ENCODE results near the gene KCNIP1. TPM values are rescaled to one million over a fixed set of nuclear protein-coding genes. Genes with fewer than 3 reads are reported as not detected.

Gene KCNIP1
- total and polyA plus RNA-seq, 4 donors: 31.2 to 165 (median 111) TPM

- H3K4me1 ChIP-seq (ENCODE audit: control insufficient read depth, insufficient read depth, low read length): peaks cover 16% of the 10 kb centered on the region
- no peaks in the 10 kb centered on the region for H3K27me3 ChIP-seq (ENCODE audit: control insufficient read depth, insufficient read depth, low read length)
- DNase-seq (ENCODE audit: low read depth in 4 of 6, low spot score in 6 of 6): peak in 1 of 6 donors; percentile 35
- no peak overlapping the region for H3K27ac ChIP-seq (ENCODE audit: low read depth, low read length)
- no peaks in the 10 kb centered on the region for H3K36me3 ChIP-seq (ENCODE audit: control insufficient read depth, insufficient read depth, low read length)
- no peaks in the 10 kb centered on the region for H3K9me3 ChIP-seq (ENCODE audit: control insufficient read depth, insufficient read depth, low read length)
- no peak overlapping the region for H3K4me3 ChIP-seq (ENCODE audit: low read depth, low read length)
- 50% methylated on average over 3 of the region's 3 CpGs for WGBS (ENCODE audit: insufficient coverage)
These were observed 75.8 kb downstream of the KCNIP1 start for GRCh38 chr5:170579601-170580000.

- Histone ChIP-seq H3K36me3 (ENCODE audit: control insufficient read depth, insufficient read depth, low read length) (peaks cover 3% of the 10 kb centered on the region), H3K9me3 (ENCODE audit: control insufficient read depth, insufficient read depth, low read length) (no peaks in the 10 kb centered on the region), H3K27ac (ENCODE audit: low read depth, low read length) (no peak overlapping the region), H3K4me3 (ENCODE audit: low read depth, low read length) (no peak overlapping the region), H3K4me1 (ENCODE audit: control insufficient read depth, insufficient read depth, low read length) (peaks cover 24% of the 10 kb centered on the region), H3K27me3 (ENCODE audit: control insufficient read depth, insufficient read depth, low read length) (no peaks in the 10 kb centered on the region)
- DNase-seq (ENCODE audit: low read depth in 4 of 6, low spot score in 6 of 6): no peak
- 88% methylated on average over 1 of the region's 1 CpG for WGBS (ENCODE audit: insufficient coverage)
These were observed 77.4 kb downstream of the KCNIP1 start for GRCh38 chr5:170581211-170581610.

GRCh38 chr5:170582644-170583330 is 79.0 kb downstream of the KCNIP1 start:
- peaks cover 21% of the 10 kb centered on the region for H3K4me1 ChIP-seq (ENCODE audit: control insufficient read depth, insufficient read depth, low read length)
- H3K27ac ChIP-seq (ENCODE audit: low read depth, low read length): no peak overlapping the region
- H3K9me3 ChIP-seq (ENCODE audit: control insufficient read depth, insufficient read depth, low read length): no peaks in the 10 kb centered on the region
- H3K4me3 ChIP-seq (ENCODE audit: low read depth, low read length): no peak overlapping the region
- H3K27me3 ChIP-seq (ENCODE audit: control insufficient read depth, insufficient read depth, low read length): no peaks in the 10 kb centered on the region
- WGBS (ENCODE audit: insufficient coverage): 82% methylated on average over 3 of the region's 6 CpGs
- peaks cover 3% of the 10 kb centered on the region for H3K36me3 ChIP-seq (ENCODE audit: control insufficient read depth, insufficient read depth, low read length)
- DNase-seq (ENCODE audit: low read depth in 4 of 6, low spot score in 6 of 6): no peak

GRCh38 chr5:170584003-170584402 is 80.2 kb downstream of the KCNIP1 start:
- no peak overlapping the region for H3K4me3 ChIP-seq (ENCODE audit: low read depth, low read length)
- WGBS (ENCODE audit: insufficient coverage): 61% methylated on average over 4 of the region's 4 CpGs
- no peaks in the 10 kb centered on the region for H3K9me3 ChIP-seq (ENCODE audit: control insufficient read depth, insufficient read depth, low read length)
- peaks cover 3% of the 10 kb centered on the region for H3K36me3 ChIP-seq (ENCODE audit: control insufficient read depth, insufficient read depth, low read length)
- peaks cover 21% of the 10 kb centered on the region for H3K4me1 ChIP-seq (ENCODE audit: control insufficient read depth, insufficient read depth, low read length)
- no peaks in the 10 kb centered on the region for H3K27me3 ChIP-seq (ENCODE audit: control insufficient read depth, insufficient read depth, low read length)
- H3K27ac ChIP-seq (ENCODE audit: low read depth, low read length): peak overlapping the region; percentile 22
- no peak for DNase-seq (ENCODE audit: low read depth in 4 of 6, low spot score in 6 of 6)

- peaks cover 20% of the 10 kb centered on the region for H3K4me1 ChIP-seq (ENCODE audit: control insufficient read depth, insufficient read depth, low read length)
- 30% methylated on average over 7 of the region's 7 CpGs for WGBS (ENCODE audit: insufficient coverage)
These were observed 80.7 kb downstream of the KCNIP1 start for GRCh38 chr5:170584450-170585058.

GRCh38 chr5:170585273-170585948 is 81.6 kb downstream of the KCNIP1 start:
- WGBS (ENCODE audit: insufficient coverage): 69% methylated on average over 9 of the region's 14 CpGs
- H3K36me3 ChIP-seq (ENCODE audit: control insufficient read depth, insufficient read depth, low read length): peaks cover 3% of the 10 kb centered on the region
- H3K27ac ChIP-seq (ENCODE audit: low read depth, low read length): no peak overlapping the region
- no peak for DNase-seq (ENCODE audit: low read depth in 4 of 6, low spot score in 6 of 6)
- no peak overlapping the region for H3K4me3 ChIP-seq (ENCODE audit: low read depth, low read length)
- H3K9me3 ChIP-seq (ENCODE audit: control insufficient read depth, insufficient read depth, low read length): no peaks in the 10 kb centered on the region
- no peaks in the 10 kb centered on the region for H3K27me3 ChIP-seq (ENCODE audit: control insufficient read depth, insufficient read depth, low read length)
- H3K4me1 ChIP-seq (ENCODE audit: control insufficient read depth, insufficient read depth, low read length): peaks cover 17% of the 10 kb centered on the region

More at GRCh38 chr5:170584450-170585058, 80.7 kb downstream of the KCNIP1 start:
- no peaks in the 10 kb centered on the region for H3K9me3 ChIP-seq (ENCODE audit: control insufficient read depth, insufficient read depth, low read length)
- peaks cover 3% of the 10 kb centered on the region for H3K36me3 ChIP-seq (ENCODE audit: control insufficient read depth, insufficient read depth, low read length)
- no peaks in the 10 kb centered on the region for H3K27me3 ChIP-seq (ENCODE audit: control insufficient read depth, insufficient read depth, low read length)
- H3K4me3 ChIP-seq (ENCODE audit: low read depth, low read length): no peak overlapping the region
- no peak for DNase-seq (ENCODE audit: low read depth in 4 of 6, low spot score in 6 of 6)
- peak overlapping the region; percentile 29 for H3K27ac ChIP-seq (ENCODE audit: low read depth, low read length)

GRCh38 chr5:170587808-170588207 is 84.0 kb downstream of the KCNIP1 start:
- no peaks in the 10 kb centered on the region for H3K27me3 ChIP-seq (ENCODE audit: control insufficient read depth, insufficient read depth, low read length)
- no peaks in the 10 kb centered on the region for H3K9me3 ChIP-seq (ENCODE audit: control insufficient read depth, insufficient read depth, low read length)
- no peak overlapping the region for H3K27ac ChIP-seq (ENCODE audit: low read depth, low read length)
- WGBS (ENCODE audit: insufficient coverage): 50% methylated on average over 2 of the region's 2 CpGs
- peaks cover 17% of the 10 kb centered on the region for H3K4me1 ChIP-seq (ENCODE audit: control insufficient read depth, insufficient read depth, low read length)
- H3K36me3 ChIP-seq (ENCODE audit: control insufficient read depth, insufficient read depth, low read length): peaks cover 3% of the 10 kb centered on the region
- no peak overlapping the region for H3K4me3 ChIP-seq (ENCODE audit: low read depth, low read length)
- DNase-seq (ENCODE audit: low read depth in 4 of 6, low spot score in 6 of 6): no peak

GRCh38 chr5:170589643-170590042 is 85.8 kb downstream of the KCNIP1 start:
- peaks cover 10% of the 10 kb centered on the region for H3K4me1 ChIP-seq (ENCODE audit: control insufficient read depth, insufficient read depth, low read length)
- 95% methylated on average over 5 of the region's 6 CpGs for whole genome bisulfite sequencing (ENCODE audit: insufficient coverage)

GRCh38 chr5:170590566-170590965 is 86.7 kb downstream of the KCNIP1 start:
- Histone ChIP-seq H3K27me3 (ENCODE audit: control insufficient read depth, insufficient read depth, low read length) (no peaks in the 10 kb centered on the region), H3K27ac (ENCODE audit: low read depth, low read length) (no peak overlapping the region), H3K9me3 (ENCODE audit: control insufficient read depth, insufficient read depth, low read length) (no peaks in the 10 kb centered on the region), H3K36me3 (ENCODE audit: control insufficient read depth, insufficient read depth, low read length) (peaks cover 2% of the 10 kb centered on the region), H3K4me3 (ENCODE audit: low read depth, low read length) (no peak overlapping the region), H3K4me1 (ENCODE audit: control insufficient read depth, insufficient read depth, low read length) (peaks cover 4% of the 10 kb centered on the region)
- 80% methylated on average over 1 of the region's 3 CpGs for WGBS (ENCODE audit: insufficient coverage)
- no peak for DNase-seq (ENCODE audit: low read depth in 4 of 6, low spot score in 6 of 6)

More at GRCh38 chr5:170589643-170590042, 85.8 kb downstream of the KCNIP1 start:
- Histone ChIP-seq H3K36me3 (ENCODE audit: control insufficient read depth, insufficient read depth, low read length) (peaks cover 3% of the 10 kb centered on the region), H3K27me3 (ENCODE audit: control insufficient read depth, insufficient read depth, low read length) (no peaks in the 10 kb centered on the region), H3K9me3 (ENCODE audit: control insufficient read depth, insufficient read depth, low read length) (no peaks in the 10 kb centered on the region), H3K4me3 (ENCODE audit: low read depth, low read length) (no peak overlapping the region), H3K27ac (ENCODE audit: low read depth, low read length) (no peak overlapping the region)
- DNase-seq (ENCODE audit: low read depth in 4 of 6, low spot score in 6 of 6): no peak
